HEK293 (cell line): Measurements from ENCODE around the gene EDIL3.

Experiments
- CTCF ChIA-PET: fragments of 350-600 bp; formaldehyde crosslinking; extraction: SDS; loops from one replicate; lab custom pipeline; 2021; ENCODE audit warnings: antibody characterized with exemption; lab: Yijun Ruan, JAX
- POLR2A ChIA-PET: fragments of 300-600 bp; formaldehyde crosslinking; extraction: SDS; loops from one replicate; lab custom pipeline; 2020; ENCODE audit warnings: antibody characterized with exemption, inconsistent platforms; lab: Yijun Ruan, JAX
- H3K27ac ChIP-seq: fragments of 200-500 bp; sonication (Bioruptor generic); 2 replicates; pipeline ENCODE4 v1.5.1; 2014; ENCODE audit warnings: low read depth, low read length, control low read depth, inconsistent platforms; ENCODE audit errors: extremely low read depth
- H3K36me3 ChIP-seq, 2 experiments: fragments of 200-500 bp in 1 of 2; sonication (Bioruptor generic) in 1 of 2; 1 replicate in 1 of 2; 2 replicates in 1 of 2; pipeline ENCODE4 v1.5.1; 2014 to 2017; ENCODE audit warnings: inconsistent platforms in 2 of 2, low read length in 2 of 2; ENCODE audit not compliant: control insufficient read depth in 2 of 2, insufficient read depth in 1 of 2
- H3K4me1 ChIP-seq: fragments of 200-500 bp; sonication (Bioruptor generic); 2 replicates; pipeline ENCODE4 v1.5.1; 2014; ENCODE audit warnings: mild to moderate bottlenecking, low read length, inconsistent platforms; ENCODE audit not compliant: control insufficient read depth, insufficient read depth
- H3K4me3 ChIP-seq: 2 replicates; pipeline ENCODE4 v1.5.1; 2011; ENCODE audit warnings: low read depth, mild to moderate bottlenecking, control low read depth, low read length, moderate library complexity
- H3K9me3 ChIP-seq: fragments of 200-500 bp; sonication (Bioruptor generic); 2 replicates; pipeline ENCODE4 v1.5.1; 2014; ENCODE audit warnings: low read depth, low read length, inconsistent platforms; ENCODE audit not compliant: control insufficient read depth, insufficient read depth
- EGR2 ChIP-seq: fragments of 450-650 bp; formaldehyde crosslinking; IDR thresholded peaks from 2 replicates; pipeline ENCODE4 v1.5.1; 2016; ENCODE audit warnings: low read depth, missing biosample characterization, missing genetic modification characterization
- GLI4 ChIP-seq: fragments of 450-650 bp; formaldehyde crosslinking; IDR thresholded peaks from 2 replicates; pipeline ENCODE4 v1.5.1; 2016; ENCODE audit warnings: missing biosample characterization, missing genetic modification characterization
- GLIS2 ChIP-seq: fragments of 450-650 bp; formaldehyde crosslinking; IDR thresholded peaks from 2 replicates; pipeline ENCODE4 v1.5.1; 2016; ENCODE audit warnings: missing biosample characterization, missing genetic modification characterization
- KLF1 ChIP-seq: fragments of 450-650 bp; formaldehyde crosslinking; IDR thresholded peaks from 2 replicates; pipeline ENCODE4 v1.5.1; 2016; ENCODE audit warnings: missing biosample characterization, missing genetic modification characterization
- KLF17 ChIP-seq: fragments of 450-650 bp; formaldehyde crosslinking; IDR thresholded peaks from 2 replicates; pipeline ENCODE4 v1.5.1; 2016; ENCODE audit warnings: missing biosample characterization, missing genetic modification characterization
- OVOL3 ChIP-seq: fragments of 450-650 bp; formaldehyde crosslinking; IDR thresholded peaks from 2 replicates; pipeline ENCODE4 v1.5.1; 2016; ENCODE audit warnings: missing biosample characterization, missing genetic modification characterization
- PRDM4 ChIP-seq: fragments of 450-650 bp; formaldehyde crosslinking; IDR thresholded peaks from 2 replicates; pipeline ENCODE4 v1.5.1; 2017; ENCODE audit warnings: missing biosample characterization, missing genetic modification characterization
- RBAK ChIP-seq: fragments of 450-650 bp; formaldehyde crosslinking; IDR thresholded peaks from 2 replicates; pipeline ENCODE4 v1.5.1; 2016; ENCODE audit warnings: missing biosample characterization, missing genetic modification characterization
- SCRT2 ChIP-seq: fragments of 450-650 bp; formaldehyde crosslinking; IDR thresholded peaks from 2 replicates; pipeline ENCODE4 v1.5.1; 2016; ENCODE audit warnings: missing biosample characterization, missing genetic modification characterization
- SETDB1 ChIP-seq: IDR thresholded peaks from one replicate; pipeline ENCODE4 v1.6.1; 2017; ENCODE audit warnings: mild to moderate bottlenecking, low read length, moderate library complexity, mixed read lengths; ENCODE audit not compliant: insufficient read length
- SP7 ChIP-seq: fragments of 450-650 bp; formaldehyde crosslinking; IDR thresholded peaks from 2 replicates; pipeline ENCODE4 v1.5.1; 2016; ENCODE audit warnings: missing biosample characterization, missing genetic modification characterization
- ZNF138 ChIP-seq: fragments of 450-650 bp; formaldehyde crosslinking; IDR thresholded peaks from 2 replicates; pipeline ENCODE4 v1.5.1; 2016; ENCODE audit warnings: missing biosample characterization, missing genetic modification characterization, borderline replicate concordance
- ZNF146 ChIP-seq: fragments of 450-650 bp; formaldehyde crosslinking; IDR thresholded peaks from 2 replicates; pipeline ENCODE4 v1.5.1; 2016; ENCODE audit warnings: missing biosample characterization, missing genetic modification characterization
- ZNF239 ChIP-seq: fragments of 450-650 bp; formaldehyde crosslinking; IDR thresholded peaks from 2 replicates; pipeline ENCODE4 v1.5.1; 2016; ENCODE audit warnings: missing biosample characterization, missing genetic modification characterization
- ZNF292 ChIP-seq: fragments of 450-650 bp; formaldehyde crosslinking; IDR thresholded peaks from 2 replicates; pipeline ENCODE4 v1.5.1; 2016; ENCODE audit warnings: low read depth, missing biosample characterization, missing genetic modification characterization, borderline replicate concordance
- ZNF423 ChIP-seq: fragments of 450-650 bp; formaldehyde crosslinking; IDR thresholded peaks from 2 replicates; pipeline ENCODE4 v1.5.1; 2016; ENCODE audit warnings: missing biosample characterization, missing genetic modification characterization
- ZNF449 ChIP-seq: fragments of 450-650 bp; formaldehyde crosslinking; IDR thresholded peaks from 2 replicates; pipeline ENCODE4 v1.5.1; 2017; ENCODE audit warnings: missing biosample characterization, mild to moderate bottlenecking, missing genetic modification characterization, moderate library complexity
- ZNF513 ChIP-seq: fragments of 450-650 bp; IDR thresholded peaks from 2 replicates; pipeline ENCODE4 v1.5.1; 2018; ENCODE audit warnings: missing biosample characterization, missing genetic modification characterization
- ZNF558 ChIP-seq: fragments of 450-650 bp; formaldehyde crosslinking; IDR thresholded peaks from 2 replicates; pipeline ENCODE4 v1.5.1; 2016; ENCODE audit warnings: missing biosample characterization, missing genetic modification characterization
- ZNF580 ChIP-seq: fragments of 450-650 bp; formaldehyde crosslinking; IDR thresholded peaks from 2 replicates; pipeline ENCODE4 v1.5.1; 2016; ENCODE audit warnings: missing biosample characterization, missing genetic modification characterization
- ZNF585B ChIP-seq: fragments of 450-650 bp; formaldehyde crosslinking; IDR thresholded peaks from 2 replicates; pipeline ENCODE4 v1.5.1; 2016; ENCODE audit warnings: missing biosample characterization, missing genetic modification characterization
- ZXDB ChIP-seq: fragments of 450-650 bp; formaldehyde crosslinking; IDR thresholded peaks from 2 replicates; pipeline ENCODE4 v1.5.1; 2016; ENCODE audit warnings: missing biosample characterization, missing genetic modification characterization

The EDIL3 gene

GRCh38 chr5:84403773-84404172 lies 19.1 kb upstream of the EDIL3 start:
- ChIA-PET CTCF (interaction anchor here (0.7 kb wide), 1 partner anchor 127 kb away, joined by 3 read pairs; no protein-coding TSS in a partner anchor), POLR2A (interaction anchor here (0.6 kb wide), 1 partner anchor 29 kb away, joined by 5 read pairs; no protein-coding TSS in a partner anchor)
- Histone ChIP-seq H3K4me1 (no peaks in the 10 kb centered on the region), H3K36me3 (no peaks in the 10 kb centered on the region), H3K9me3 (no peaks in the 10 kb centered on the region), H3K27ac (no peak overlapping the region), H3K4me3 (no peak overlapping the region)
- no peak for TF ChIP-seq SP7 (tag by site-specific recombination)
- TF ChIP-seq GLIS2 (tag by site-specific recombination) = no peak
- no peak for TF ChIP-seq SCRT2
- TF ChIP-seq ZNF146 (tag by site-specific recombination) = no peak
- no peak for TF ChIP-seq ZNF513 (tag by site-specific recombination)
- TF ChIP-seq EGR2 (tag by site-specific recombination) = no peak
- no peak for TF ChIP-seq ZNF138 (tag by site-specific recombination)
- TF ChIP-seq OVOL3 (tag by site-specific recombination) = no peak
- no peak for TF ChIP-seq ZNF558
- TF ChIP-seq KLF17 = no peak
- TF ChIP-seq ZNF423 = no peak
- TF ChIP-seq ZNF292 = no peak

- ChIA-PET POLR2A (interaction anchor here (1.6 kb wide), 1 partner anchor 12 kb away, joined by 5 read pairs; the partner anchor contains the start of gene EDIL3), CTCF (interaction anchor here (0.7 to 1.2 kb wide), 2 partner anchors 8 to 26 kb away, joined by 3 read pairs; no protein-coding TSS in a partner anchor)
Measured at GRCh38 chr5:84397385-84397784, 12.7 kb upstream of the EDIL3 start.

More at GRCh38 chr5:84397385-84397784, 12.7 kb upstream of the EDIL3 start:
- no peaks in the 10 kb centered on the region for H3K9me3 ChIP-seq
- H3K36me3 ChIP-seq = no peaks in the 10 kb centered on the region
- no peak for TF ChIP-seq SETDB1
- TF ChIP-seq ZNF585B = no peak
- no peak for TF ChIP-seq PRDM4 (tag by site-specific recombination)
- no peak for TF ChIP-seq ZNF580 (tag by site-specific recombination)
- no peak for TF ChIP-seq RBAK (tag by site-specific recombination)
- no peak for TF ChIP-seq ZNF513 (tag by site-specific recombination)
- no peak for TF ChIP-seq GLI4 (tag by site-specific recombination)
- no peak for TF ChIP-seq KLF1 (tag by site-specific recombination)
- TF ChIP-seq ZXDB (tag by site-specific recombination) = no peak
- TF ChIP-seq ZNF239 (tag by site-specific recombination) = no peak
- TF ChIP-seq ZNF449 (tag by site-specific recombination) = no peak
- no peak for TF ChIP-seq ZNF423
- H3K27ac ChIP-seq = no peak overlapping the region
- no peak overlapping the region for H3K4me3 ChIP-seq
- H3K4me1 ChIP-seq = no peaks in the 10 kb centered on the region; the same call in 1 of the 2 replicates
